Gastroesophageal sphincter (tissue), 3 donors: ENCODE measurements around the gene NCKAP5.

Experiments used
- POLR2A ChIP-seq, 2 donors: fragments of 450-650 bp; IDR thresholded peaks; one replicate each; pipeline ENCODE4 v1.6.1; 2017; ENCODE audit warnings: antibody characterized with exemption in 2 of 2, mild to moderate bottlenecking in 2 of 2, moderate library complexity in 1 of 2
- POLR2AphosphoS5 ChIP-seq: sonication (generic); formaldehyde crosslinking; IDR thresholded peaks from one replicate; pipeline ENCODE4 v1.6.1; 2017; ENCODE audit warnings: antibody characterized with exemption
- TF ChIP-seq, protein P1 (sequence below), 4 experiments: fragments of 200-600 bp in 2 of 4; fragments of 450-650 bp in 2 of 4; sonication (generic) in 1 of 4; IDR thresholded peaks; one replicate each; pipeline ENCODE4 v1.5.1; 2017 to 2019; ENCODE audit warnings: antibody characterized with exemption in 4 of 4, mild to moderate bottlenecking in 2 of 4, moderate library complexity in 2 of 4

- TF ChIP-seq, protein P1, sequence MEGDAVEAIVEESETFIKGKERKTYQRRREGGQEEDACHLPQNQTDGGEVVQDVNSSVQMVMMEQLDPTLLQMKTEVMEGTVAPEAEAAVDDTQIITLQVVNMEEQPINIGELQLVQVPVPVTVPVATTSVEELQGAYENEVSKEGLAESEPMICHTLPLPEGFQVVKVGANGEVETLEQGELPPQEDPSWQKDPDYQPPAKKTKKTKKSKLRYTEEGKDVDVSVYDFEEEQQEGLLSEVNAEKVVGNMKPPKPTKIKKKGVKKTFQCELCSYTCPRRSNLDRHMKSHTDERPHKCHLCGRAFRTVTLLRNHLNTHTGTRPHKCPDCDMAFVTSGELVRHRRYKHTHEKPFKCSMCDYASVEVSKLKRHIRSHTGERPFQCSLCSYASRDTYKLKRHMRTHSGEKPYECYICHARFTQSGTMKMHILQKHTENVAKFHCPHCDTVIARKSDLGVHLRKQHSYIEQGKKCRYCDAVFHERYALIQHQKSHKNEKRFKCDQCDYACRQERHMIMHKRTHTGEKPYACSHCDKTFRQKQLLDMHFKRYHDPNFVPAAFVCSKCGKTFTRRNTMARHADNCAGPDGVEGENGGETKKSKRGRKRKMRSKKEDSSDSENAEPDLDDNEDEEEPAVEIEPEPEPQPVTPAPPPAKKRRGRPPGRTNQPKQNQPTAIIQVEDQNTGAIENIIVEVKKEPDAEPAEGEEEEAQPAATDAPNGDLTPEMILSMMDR (IDR thresholded peaks at IDR 0.05): no peak
- TF ChIP-seq POLR2A (IDR thresholded peaks at IDR 0.05): no peak
- TF ChIP-seq POLR2AphosphoS5: no peak
Measured at GRCh38 chr2:132638313-132639040, 929.8 kb downstream of the NCKAP5 start.
